ENCODE measurements around the gene TFAP2E. TPM values are rescaled to one million over a fixed set of nuclear protein-coding genes. Genes with fewer than 3 reads are reported as not detected.

The TFAP2E gene
- polyA plus RNA-seq, 4 donors, result 0.64 to 1.4 TPM; not detected in 2

Other genes starting within 250 kb of the TFAP2E start
- gene KIAA0319L, start 15.9 kb upstream of the TFAP2E start, polyA plus RNA-seq, result 10 to 100 TPM; 14.1 to 66.4 (median 21.9) TPM
- 10 to 100 TPM in 1 of 4 donors, 1 to 10 TPM in 3; 2.4 to 10.9 (median 5.4) TPM for gene NCDN, start 15.5 kb upstream of the TFAP2E start, polyA plus RNA-seq
- gene PSMB2, start 68.2 kb downstream of the TFAP2E start, polyA plus RNA-seq, result 10 to 100 TPM; 30.9 to 76.2 (median 44.8) TPM
- 1 to 10 TPM; 1.1 to 7.5 (median 2.2) TPM for gene C1orf216, start 145.6 kb downstream of the TFAP2E start, polyA plus RNA-seq
- 1 to 10 TPM in 2 of 4 donors, under 1 TPM in 2; 0.27 to 5.1 (median 2.1) TPM for gene CLSPN, start 196.7 kb downstream of the TFAP2E start, polyA plus RNA-seq
- 10 to 100 TPM in 1 of 4 donors, 1 to 10 TPM in 3; 4.3 to 18.4 (median 6.2) TPM for gene AGO4, start 234.7 kb downstream of the TFAP2E start, polyA plus RNA-seq